GM23248 (cell line): ENCODE data around the gene LPP.

Experiments
- EZH2 ChIP-seq: fragments of 200-600 bp; sonication (generic); IDR thresholded peaks from 2 replicates; pipeline ENCODE4 v1.6.1; 2018; ENCODE audit warnings: antibody characterized with exemption, mild to moderate bottlenecking; ENCODE audit not compliant: insufficient read depth, poor library complexity, severe bottlenecking
- EZH2phosphoT487 ChIP-seq: fragments of 200-600 bp; sonication (generic); IDR thresholded peaks from 2 replicates; pipeline ENCODE4 v1.6.1; 2018; ENCODE audit warnings: antibody characterized with exemption, moderate library complexity, mild to moderate bottlenecking, low read depth; ENCODE audit not compliant: insufficient read depth

DNA sequence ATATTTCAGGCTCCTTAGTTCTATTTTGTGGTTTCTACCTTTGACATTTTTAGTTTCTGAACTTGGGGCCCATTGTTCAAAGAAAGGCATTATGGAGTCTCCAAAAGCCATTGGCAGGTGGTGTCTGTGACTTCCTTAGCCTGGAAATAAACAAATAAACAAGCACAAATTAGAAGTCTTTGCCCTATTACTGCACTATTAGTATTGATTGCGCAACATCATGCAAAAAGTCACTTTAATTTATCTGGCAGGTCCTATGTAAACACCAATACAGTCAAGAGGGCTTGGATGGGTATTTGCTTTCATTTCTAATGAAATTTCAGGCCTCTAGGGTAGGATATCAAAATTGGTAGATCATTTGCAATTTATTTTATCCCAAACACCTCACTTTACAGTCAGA lies 85.6 kb downstream of the LPP start:
- TF ChIP-seq EZH2 (no peak), EZH2phosphoT487 (no peak)
